Activated CD4-positive, alpha-beta memory T cell treated with anti-CD3 and anti-CD28 coated beads for 36 hours (primary cell): ENCODE data around the gene SERTM1. TPM values are rescaled to one million over a fixed set of nuclear protein-coding genes. Genes with fewer than 3 reads are reported as not detected.

ENCODE experiments used
- CTCF ChIA-PET: fragments of 350-600 bp; sonication (Branson Sonifier 250); formaldehyde crosslinking; loops from one replicate; lab custom pipeline; 2021; ENCODE audit warnings: antibody characterized with exemption, inconsistent platforms; lab: Charles Lee
- POLR2A ChIA-PET: fragments of 350-600 bp; sonication (Branson Sonifier 250); formaldehyde crosslinking; loops from one replicate; lab custom pipeline; 2021; ENCODE audit warnings: antibody characterized with exemption; lab: Charles Lee
- DNase-seq: peaks from one replicate; pipeline ENCODE4 v3.0.0-alpha.2; 2020
- H3K27ac Mint-ChIP-seq: one replicate; pipeline ENCODE4 v1.8.0; 2021; ENCODE audit warnings: mixed read lengths
- H3K27me3 Mint-ChIP-seq: one replicate; pipeline ENCODE4 v1.8.0; 2021; ENCODE audit warnings: mixed read lengths
- H3K36me3 Mint-ChIP-seq: one replicate; pipeline ENCODE4 v1.8.0; 2021; ENCODE audit warnings: mixed read lengths
- H3K4me1 Mint-ChIP-seq: one replicate; pipeline ENCODE4 v1.8.0; 2021; ENCODE audit warnings: low read depth, mixed read lengths
- H3K4me3 Mint-ChIP-seq: one replicate; pipeline ENCODE4 v1.8.0; 2021; ENCODE audit warnings: mild to moderate bottlenecking, mixed read lengths
- H3K9me3 Mint-ChIP-seq: one replicate; pipeline ENCODE4 v1.8.0; 2021; ENCODE audit warnings: mixed read lengths
- intact Hi-C: fragments of 100-400 bp; cut with micrococcal nuclease; formaldehyde crosslinking; loops from one replicate; pipeline ENCODE4 v1.15.1; 2023
- total RNA-seq, 2 experiments: library from RNA; stranded (reverse); gene quantifications; one replicate each; pipeline ENCODE4 v1.2.3, GENCODE V29; 2021

Gene SERTM1
- total RNA-seq, 2 experiments from 2014 or later = not detected

DNA sequence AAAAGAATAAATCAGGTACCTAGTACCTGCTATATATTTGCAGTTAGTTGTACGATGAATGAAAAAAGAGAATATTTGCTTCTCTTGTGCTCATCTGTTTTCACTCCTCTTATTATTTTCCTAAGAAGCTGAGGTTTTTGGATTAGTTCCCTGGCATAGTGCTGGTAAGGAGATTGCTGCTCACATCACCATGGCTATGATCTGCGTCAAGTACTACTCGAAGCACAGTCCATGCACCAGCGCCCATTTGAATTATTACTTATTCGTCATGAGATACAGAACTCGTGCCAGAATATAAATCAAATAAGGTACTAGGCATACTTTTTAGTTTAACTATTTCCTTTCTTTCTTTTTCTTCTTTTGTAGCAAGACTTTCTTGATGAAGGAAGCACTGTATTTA, 7.1 kb downstream of the SERTM1 start:
- Mint-ChIP-seq H3K27ac (no peak overlapping the region), H3K36me3 (no peaks in the 10 kb centered on the region), H3K27me3 (peaks cover 6% of the 10 kb centered on the region), H3K9me3 (no peaks in the 10 kb centered on the region), H3K4me3 (no peak overlapping the region), H3K4me1 (no peaks in the 10 kb centered on the region)
- ChIA-PET CTCF (interaction anchor here (1.0 kb wide), 1 partner anchor 306 kb away, joined by 3 read pairs; no protein-coding TSS in a partner anchor), POLR2A (no interaction called here)
- intact Hi-C loops = no loop called here
- no peak for DNase-seq

DNA sequence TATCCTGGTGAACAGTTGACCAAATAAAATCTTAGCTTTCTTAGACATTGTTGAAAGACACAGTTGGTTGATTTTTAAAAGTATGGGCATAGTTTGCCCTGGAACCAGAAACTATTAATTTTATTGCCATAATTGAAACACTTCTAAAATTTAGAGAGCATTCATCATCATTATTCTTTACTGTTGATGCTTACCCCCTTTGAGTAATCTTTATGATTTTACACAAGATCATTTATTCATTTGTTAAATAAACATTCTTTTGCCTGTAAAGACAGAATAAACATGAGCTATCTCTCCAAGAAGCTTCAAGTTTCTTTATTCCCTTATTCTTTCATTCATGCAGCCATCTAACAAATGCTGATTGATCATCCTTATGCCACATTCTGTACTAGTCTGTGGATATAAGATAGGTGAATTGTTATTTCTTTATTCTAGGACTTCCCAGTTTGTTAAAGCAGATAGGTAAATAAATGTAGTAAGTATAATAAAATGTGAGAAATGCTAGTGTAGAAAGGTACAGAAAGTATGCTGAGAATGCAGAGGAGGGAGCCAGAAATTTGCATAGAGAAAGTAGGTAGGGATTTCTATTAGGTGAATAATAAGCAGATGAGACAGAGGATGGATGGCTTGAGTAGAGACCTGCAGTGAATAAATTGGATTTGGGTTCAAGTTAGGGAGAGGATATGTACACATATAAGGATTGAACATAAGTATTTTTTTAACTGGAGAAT, 8.2 kb downstream of the SERTM1 start:
- CTCF ChIA-PET = no interaction called here
- Mint-ChIP-seq H3K4me3 (no peak overlapping the region), H3K27ac (no peak overlapping the region), H3K4me1 (no peaks in the 10 kb centered on the region), H3K9me3 (no peaks in the 10 kb centered on the region), H3K36me3 (no peaks in the 10 kb centered on the region), H3K27me3 (peaks cover 4% of the 10 kb centered on the region)
- POLR2A ChIA-PET = no interaction called here
- DNase-seq = no peak
- intact Hi-C loops = no loop called here

DNA sequence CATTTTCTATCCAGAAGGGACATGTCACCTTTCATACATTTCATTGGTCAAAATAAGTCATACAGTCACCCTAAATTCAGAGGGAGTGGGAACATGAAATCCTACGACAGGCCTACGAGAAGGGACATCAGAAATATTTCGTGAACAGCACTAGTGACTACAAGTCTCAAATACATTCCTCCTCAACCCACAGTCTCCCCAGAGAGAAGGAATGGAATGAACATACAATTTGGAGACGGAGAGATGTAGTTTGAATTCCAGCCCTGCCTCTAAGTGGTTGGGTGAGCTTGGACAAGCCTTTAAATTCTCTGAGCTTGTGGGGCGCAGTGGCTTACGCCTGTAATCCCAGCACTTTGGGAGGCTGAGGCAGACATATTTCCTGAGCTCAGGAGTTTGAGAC, 9.9 kb downstream of the SERTM1 start:
- Mint-ChIP-seq H3K4me3 (no peak overlapping the region), H3K4me1 (no peaks in the 10 kb centered on the region), H3K27me3 (peaks cover 4% of the 10 kb centered on the region), H3K27ac (no peak overlapping the region), H3K36me3 (no peaks in the 10 kb centered on the region), H3K9me3 (no peaks in the 10 kb centered on the region)
- POLR2A ChIA-PET = no interaction called here
- CTCF ChIA-PET = no interaction called here
- intact Hi-C loops = no loop called here
- no peak for DNase-seq

DNA sequence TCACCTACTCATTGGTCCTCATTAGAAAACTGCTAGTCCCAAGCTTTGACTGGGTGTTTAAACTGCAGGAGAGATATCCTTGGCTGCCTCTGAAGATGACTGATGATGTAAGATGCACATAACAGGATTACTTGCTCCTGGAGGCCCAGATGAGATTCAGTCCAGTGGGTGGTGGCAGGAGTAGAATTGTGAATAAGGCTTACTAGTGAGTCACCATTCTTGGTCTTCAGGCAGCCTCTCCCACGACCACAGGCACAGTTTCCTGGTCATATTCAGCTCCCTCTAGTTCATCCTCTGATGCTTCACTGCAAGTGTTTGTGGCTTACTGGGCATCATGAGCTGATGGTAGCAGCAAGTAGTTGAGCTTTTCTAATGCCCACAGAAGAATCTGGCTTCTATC, 12.1 kb downstream of the SERTM1 start:
- Mint-ChIP-seq H3K4me1 (no peaks in the 10 kb centered on the region), H3K27me3 (peaks cover 9% of the 10 kb centered on the region), H3K27ac (no peak overlapping the region), H3K36me3 (no peaks in the 10 kb centered on the region), H3K4me3 (no peak overlapping the region), H3K9me3 (no peaks in the 10 kb centered on the region)
- intact Hi-C loops = no loop called here
- ChIA-PET POLR2A (no interaction called here), CTCF (no interaction called here)
- no peak for DNase-seq

DNA sequence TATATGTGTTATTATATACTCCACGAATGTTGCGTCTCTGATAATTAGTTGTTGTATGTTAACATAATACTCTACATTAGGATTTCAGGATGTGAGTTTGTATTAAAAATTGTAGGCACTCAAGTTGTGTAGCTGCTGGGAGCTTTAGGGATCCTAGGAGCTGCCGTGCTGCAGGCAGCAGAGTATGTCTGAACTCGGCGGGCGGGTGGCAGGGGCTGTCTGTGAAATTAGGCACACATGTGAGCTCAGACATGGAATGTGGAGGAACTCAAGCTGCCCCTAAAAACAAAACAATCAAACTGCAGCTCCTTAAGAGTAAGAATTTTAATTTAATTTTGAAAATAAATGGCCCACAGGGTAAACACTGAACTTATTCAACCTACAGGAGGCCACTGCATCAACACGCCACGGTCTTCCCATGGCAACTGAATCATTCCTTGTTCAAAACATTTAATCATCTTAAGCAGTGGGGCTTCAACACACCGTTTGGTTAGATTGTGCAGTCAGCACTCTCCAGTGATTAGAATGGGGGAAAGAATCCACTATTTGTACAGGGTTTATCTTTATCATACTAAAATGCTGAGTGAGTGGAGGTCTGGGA, 22.7 kb downstream of the SERTM1 start:
- Mint-ChIP-seq H3K27ac (no peak overlapping the region), H3K4me1 (no peaks in the 10 kb centered on the region), H3K36me3 (no peaks in the 10 kb centered on the region), H3K27me3 (peaks cover 12% of the 10 kb centered on the region), H3K9me3 (no peaks in the 10 kb centered on the region), H3K4me3 (no peak overlapping the region)
- DNase-seq = no peak
- ChIA-PET POLR2A (no interaction called here), CTCF (interaction anchor here (0.7 kb wide), 1 partner anchor 1078 kb away, joined by 5 read pairs; no protein-coding TSS in a partner anchor)
- intact Hi-C loops = no loop called here

DNA sequence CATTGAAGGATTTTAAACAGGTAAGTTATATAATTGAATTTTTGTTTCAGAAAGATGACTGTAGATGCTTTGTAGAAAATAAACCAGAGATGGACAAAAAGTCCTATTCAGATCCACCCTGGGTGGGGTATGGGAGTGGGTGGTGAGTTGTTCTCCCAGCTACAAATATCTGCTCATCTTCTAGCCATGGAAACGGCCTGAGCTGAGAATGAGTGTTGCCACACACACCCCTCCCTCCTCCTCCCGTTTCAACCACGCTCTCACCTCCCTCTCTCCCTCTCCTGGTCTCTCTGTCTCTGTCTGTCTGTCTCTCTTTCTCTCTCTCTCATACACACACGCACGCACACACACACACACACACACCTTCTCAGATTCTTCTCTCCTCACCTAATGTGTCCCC, 26.4 kb downstream of the SERTM1 start:
- Mint-ChIP-seq H3K27ac (no peak overlapping the region), H3K27me3 (peaks cover 12% of the 10 kb centered on the region), H3K9me3 (no peaks in the 10 kb centered on the region), H3K4me1 (no peaks in the 10 kb centered on the region), H3K4me3 (no peak overlapping the region), H3K36me3 (no peaks in the 10 kb centered on the region)
- DNase-seq = no peak
- ChIA-PET CTCF (no interaction called here), POLR2A (no interaction called here)
- intact Hi-C loops = no loop called here

DNA sequence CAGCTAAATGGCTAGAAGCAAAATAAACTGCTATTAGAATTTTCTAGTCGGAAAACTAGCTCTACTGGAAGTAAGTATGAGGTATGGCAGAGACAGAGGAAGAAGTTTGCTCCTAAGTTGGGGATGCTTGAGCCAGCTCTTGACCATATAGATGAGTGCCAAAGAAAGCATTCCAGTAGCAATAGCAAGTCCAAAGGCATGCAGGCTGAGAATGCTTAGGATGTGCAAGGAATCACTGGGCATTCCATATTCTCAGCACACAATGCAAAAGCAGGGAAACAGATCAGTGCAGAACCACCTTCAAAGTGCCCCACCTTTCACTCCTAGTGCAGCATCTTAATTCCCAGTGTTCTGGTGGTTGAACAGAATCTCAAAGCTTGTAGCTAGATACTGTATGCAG, 32.9 kb downstream of the SERTM1 start:
- H3K27ac Mint-ChIP-seq = no peak overlapping the region
- no peak overlapping the region for H3K4me3 Mint-ChIP-seq
- intact Hi-C loops = no loop called here
- H3K4me1 Mint-ChIP-seq = no peaks in the 10 kb centered on the region
- no peak for DNase-seq
- POLR2A ChIA-PET = no interaction called here
- no peaks in the 10 kb centered on the region for H3K36me3 Mint-ChIP-seq
- peaks cover 4% of the 10 kb centered on the region for H3K27me3 Mint-ChIP-seq
- CTCF ChIA-PET = interaction anchor here (0.8 kb wide), 1 partner anchor 11 kb away, joined by 3 read pairs; no protein-coding TSS in a partner anchor
- no peaks in the 10 kb centered on the region for H3K9me3 Mint-ChIP-seq

DNA sequence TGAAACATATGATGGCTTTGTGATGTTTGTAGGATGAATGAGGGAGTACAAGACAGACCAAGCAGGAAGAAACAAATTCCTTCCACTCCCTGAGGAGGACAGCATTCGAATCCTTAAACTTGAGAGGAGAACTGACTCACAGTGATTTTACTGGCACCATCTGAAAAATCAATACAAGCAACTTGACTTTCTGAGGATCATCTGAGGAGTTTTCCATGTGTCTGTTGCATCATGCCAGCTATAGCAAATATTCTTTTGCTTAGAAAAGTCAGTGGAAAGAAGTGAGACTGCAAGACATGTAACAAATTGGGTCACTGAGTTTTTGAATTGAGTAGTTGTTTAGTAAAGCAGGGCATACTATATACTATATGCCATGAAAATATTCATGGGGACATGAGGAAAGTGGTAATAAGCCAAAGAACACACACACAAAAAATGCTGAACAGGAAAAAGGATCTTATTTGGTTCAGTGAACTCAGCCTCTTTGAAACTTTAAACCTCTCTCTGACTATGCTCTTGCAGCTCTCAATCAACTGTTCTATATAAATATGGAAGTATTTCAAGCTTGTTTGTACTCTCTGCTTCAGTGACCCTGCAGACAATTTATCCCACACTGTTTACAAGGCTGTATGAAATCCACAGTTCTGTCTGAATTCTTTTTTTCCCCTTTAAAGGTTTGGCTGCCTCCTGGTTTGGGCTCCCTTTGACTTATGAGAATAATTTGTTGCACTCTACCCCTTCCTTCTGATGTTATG, 35.5 kb downstream of the SERTM1 start:
- intact Hi-C loops = no loop called here
- Mint-ChIP-seq H3K27ac (no peak overlapping the region), H3K36me3 (no peaks in the 10 kb centered on the region), H3K4me3 (no peak overlapping the region), H3K4me1 (no peaks in the 10 kb centered on the region), H3K9me3 (no peaks in the 10 kb centered on the region), H3K27me3 (peaks cover 11% of the 10 kb centered on the region)
- no peak for DNase-seq
- POLR2A ChIA-PET = no interaction called here
- CTCF ChIA-PET = no interaction called here

DNA sequence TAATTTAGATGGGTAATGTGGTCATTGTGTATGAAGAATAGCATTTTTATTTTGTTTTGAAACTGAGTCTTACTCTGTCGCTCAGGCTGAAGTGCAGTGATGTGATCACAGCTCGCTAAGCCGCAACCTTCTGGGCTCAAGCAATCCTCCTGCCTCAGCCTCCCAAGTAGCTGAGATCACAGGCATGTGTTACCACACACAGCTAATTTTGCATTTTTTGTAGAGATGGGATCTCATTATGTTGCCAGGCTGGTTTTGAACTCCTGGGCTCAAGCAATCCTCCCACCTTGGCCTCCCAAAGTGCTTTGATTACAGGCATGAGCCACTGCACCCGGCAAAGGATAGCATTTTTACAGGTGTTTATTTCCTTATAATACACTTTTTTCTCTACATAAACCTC, 36.6 kb downstream of the SERTM1 start:
- no peak overlapping the region for H3K4me3 Mint-ChIP-seq
- intact Hi-C loops = no loop called here
- no peaks in the 10 kb centered on the region for H3K36me3 Mint-ChIP-seq
- no peak for DNase-seq
- ChIA-PET CTCF (no interaction called here), POLR2A (no interaction called here)
- no peaks in the 10 kb centered on the region for H3K4me1 Mint-ChIP-seq
- no peaks in the 10 kb centered on the region for H3K9me3 Mint-ChIP-seq
- H3K27me3 Mint-ChIP-seq = peaks cover 10% of the 10 kb centered on the region
- no peak overlapping the region for H3K27ac Mint-ChIP-seq

DNA sequence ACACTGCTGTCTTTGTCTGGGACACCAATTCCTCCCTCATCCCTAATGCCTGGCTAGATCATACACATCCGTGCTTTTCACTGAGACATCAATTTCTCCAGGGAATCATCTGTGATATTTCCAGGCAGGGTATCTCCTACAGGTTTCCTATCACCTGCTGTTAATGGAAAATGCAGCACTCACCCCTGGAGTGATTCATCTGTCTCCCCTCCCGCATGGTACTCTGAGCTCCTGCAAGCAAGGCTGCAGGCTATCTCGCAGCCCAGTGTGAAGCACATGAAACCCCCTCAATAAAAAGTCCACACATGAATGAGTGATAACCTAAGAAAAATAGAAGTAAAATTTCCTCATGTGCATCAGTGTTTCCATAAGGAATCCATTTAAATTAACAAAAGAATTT, 38.5 kb downstream of the SERTM1 start:
- intact Hi-C loops = no loop called here
- ChIA-PET POLR2A (no interaction called here), CTCF (interaction anchor here (0.6 kb wide), 1 partner anchor 34 kb away, joined by 3 read pairs; no protein-coding TSS in a partner anchor)
- H3K4me3 Mint-ChIP-seq = no peak overlapping the region
- H3K27me3 Mint-ChIP-seq = peaks cover 10% of the 10 kb centered on the region
- H3K9me3 Mint-ChIP-seq = no peaks in the 10 kb centered on the region
- no peak for DNase-seq
- H3K27ac Mint-ChIP-seq = no peak overlapping the region
- no peaks in the 10 kb centered on the region for H3K36me3 Mint-ChIP-seq
- no peaks in the 10 kb centered on the region for H3K4me1 Mint-ChIP-seq

DNA sequence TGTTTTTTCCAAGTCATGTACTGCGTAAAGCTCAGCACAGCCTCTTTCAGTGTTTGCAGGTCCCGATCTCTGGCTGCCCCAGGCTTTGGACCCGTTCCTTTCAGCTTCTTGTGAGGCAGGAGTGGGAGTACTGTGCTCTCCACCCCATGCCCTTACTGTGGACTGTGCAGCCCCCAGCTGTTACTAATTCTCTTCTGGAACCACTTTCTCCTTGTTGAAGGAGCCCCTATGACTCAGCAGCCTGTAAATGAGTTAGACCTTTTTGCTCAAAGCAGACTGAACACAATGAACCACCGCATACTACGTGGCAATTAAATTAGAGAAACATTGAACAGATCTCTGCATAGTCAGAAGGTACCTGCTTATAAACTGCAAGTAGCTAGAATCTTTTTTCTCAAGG, 39.0 kb downstream of the SERTM1 start:
- H3K27me3 Mint-ChIP-seq = peaks cover 10% of the 10 kb centered on the region
- H3K4me3 Mint-ChIP-seq = no peak overlapping the region
- H3K36me3 Mint-ChIP-seq = no peaks in the 10 kb centered on the region
- ChIA-PET POLR2A (no interaction called here), CTCF (interaction anchor here (0.6 kb wide), 1 partner anchor 33 kb away, joined by 3 read pairs; no protein-coding TSS in a partner anchor)
- no peak overlapping the region for H3K27ac Mint-ChIP-seq
- H3K9me3 Mint-ChIP-seq = no peaks in the 10 kb centered on the region
- no peaks in the 10 kb centered on the region for H3K4me1 Mint-ChIP-seq
- no peak for DNase-seq
- intact Hi-C loops = no loop called here

DNA sequence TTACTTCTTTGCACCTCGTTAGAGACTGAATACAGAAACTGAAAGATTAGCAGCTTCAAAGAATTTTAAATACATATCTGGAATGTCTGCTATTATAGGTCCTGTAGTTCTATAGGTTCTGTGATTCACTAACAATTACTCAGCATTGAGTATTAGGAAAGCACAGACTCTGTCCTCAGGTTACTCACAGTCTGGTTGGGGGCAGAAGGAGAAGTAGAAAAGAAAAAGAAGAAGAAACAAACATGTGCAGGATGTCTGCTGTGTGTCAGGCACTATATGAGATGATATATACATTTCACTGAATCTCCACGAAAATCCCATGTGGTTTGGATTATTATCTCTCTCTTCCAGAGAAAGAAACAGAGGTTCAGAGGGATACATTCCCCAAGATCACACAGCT, 40.1 kb downstream of the SERTM1 start:
- Mint-ChIP-seq H3K36me3 (no peaks in the 10 kb centered on the region), H3K27ac (no peak overlapping the region), H3K27me3 (peaks cover 10% of the 10 kb centered on the region), H3K9me3 (no peaks in the 10 kb centered on the region), H3K4me1 (no peaks in the 10 kb centered on the region), H3K4me3 (no peak overlapping the region)
- ChIA-PET POLR2A (no interaction called here), CTCF (no interaction called here)
- DNase-seq = no peak
- intact Hi-C loops = no loop called here
